Stimulated activated naive CD8-positive, alpha-beta T cell treated with anti-CD3 and anti-CD28 coated beads, Interleukin-15, Interleukin-2, amounts not matched to agents 100 ng/mL and 50 ng/mL, for 24 hours (primary cell): ENCODE results near the gene PARP9.
A peak's percentile ranks its signal among the peaks of the same experiment; 100 is the strongest.

Experiments used
- H3K27ac Mint-ChIP-seq: one replicate; pipeline ENCODE4 v1.8.0; 2021; ENCODE audit warnings: mild to moderate bottlenecking, mixed read lengths
- H3K27me3 Mint-ChIP-seq: one replicate; pipeline ENCODE4 v1.8.0; 2021; ENCODE audit warnings: mixed read lengths
- H3K36me3 Mint-ChIP-seq: one replicate; pipeline ENCODE4 v1.8.0; 2021; ENCODE audit warnings: low read depth, mixed read lengths
- H3K4me1 Mint-ChIP-seq: one replicate; pipeline ENCODE4 v1.8.0; 2021; ENCODE audit warnings: low read depth, mixed read lengths
- H3K4me3 Mint-ChIP-seq: one replicate; pipeline ENCODE4 v1.8.0; 2021; ENCODE audit warnings: mild to moderate bottlenecking, mixed read lengths
- H3K9me3 Mint-ChIP-seq: one replicate; pipeline ENCODE4 v1.8.0; 2021; ENCODE audit warnings: mixed read lengths

Gene PARP9

GRCh38 chr3:122564155-122564912 is at the start of gene PARP9, which contains the start of gene DTX3L:
Gene PARP9 (minus strand): TSS chr3:122564300. CDS start chr3:122559620, 4,680 bp downstream.
Gene DTX3L (plus strand): TSS chr3:122564338. CDS start chr3:122564427, 89 bp downstream.
- Mint-ChIP-seq H3K27me3 (no peaks in the 10 kb centered on the region), H3K9me3 (no peaks in the 10 kb centered on the region), H3K4me1 (peaks cover 80% of the 10 kb centered on the region), H3K27ac (peak within 1 kb of the TSS; percentile 99), H3K4me3 (peak within 1 kb of the TSS; percentile 92), H3K36me3 (peaks cover 59% of the 10 kb centered on the region)

DNA sequence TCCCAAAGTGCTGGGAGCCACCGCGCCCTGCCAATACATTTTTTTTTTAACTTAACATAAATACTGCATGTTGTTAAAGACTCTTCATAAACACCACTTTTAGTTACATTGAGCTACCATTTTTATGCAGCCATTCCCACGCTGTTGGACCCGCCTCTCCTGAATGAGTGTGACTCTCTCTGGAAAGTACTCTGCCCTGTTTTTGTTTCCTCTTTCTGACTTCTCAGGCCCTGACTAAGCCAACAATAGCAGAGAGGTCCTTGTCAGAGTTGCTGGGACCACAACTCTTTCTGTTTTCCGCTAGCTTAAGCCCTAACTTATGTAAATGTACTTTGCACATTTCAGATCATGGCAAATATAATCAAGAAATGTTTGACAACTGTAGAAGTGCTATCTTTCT is 48.6 kb upstream of the PARP9 start:
- Mint-ChIP-seq H3K27me3 (no peaks in the 10 kb centered on the region), H3K36me3 (peaks cover 57% of the 10 kb centered on the region), H3K9me3 (peaks cover 6% of the 10 kb centered on the region), H3K4me1 (peaks cover 35% of the 10 kb centered on the region), H3K4me3 (no peak overlapping the region), H3K27ac (no peak overlapping the region)

DNA sequence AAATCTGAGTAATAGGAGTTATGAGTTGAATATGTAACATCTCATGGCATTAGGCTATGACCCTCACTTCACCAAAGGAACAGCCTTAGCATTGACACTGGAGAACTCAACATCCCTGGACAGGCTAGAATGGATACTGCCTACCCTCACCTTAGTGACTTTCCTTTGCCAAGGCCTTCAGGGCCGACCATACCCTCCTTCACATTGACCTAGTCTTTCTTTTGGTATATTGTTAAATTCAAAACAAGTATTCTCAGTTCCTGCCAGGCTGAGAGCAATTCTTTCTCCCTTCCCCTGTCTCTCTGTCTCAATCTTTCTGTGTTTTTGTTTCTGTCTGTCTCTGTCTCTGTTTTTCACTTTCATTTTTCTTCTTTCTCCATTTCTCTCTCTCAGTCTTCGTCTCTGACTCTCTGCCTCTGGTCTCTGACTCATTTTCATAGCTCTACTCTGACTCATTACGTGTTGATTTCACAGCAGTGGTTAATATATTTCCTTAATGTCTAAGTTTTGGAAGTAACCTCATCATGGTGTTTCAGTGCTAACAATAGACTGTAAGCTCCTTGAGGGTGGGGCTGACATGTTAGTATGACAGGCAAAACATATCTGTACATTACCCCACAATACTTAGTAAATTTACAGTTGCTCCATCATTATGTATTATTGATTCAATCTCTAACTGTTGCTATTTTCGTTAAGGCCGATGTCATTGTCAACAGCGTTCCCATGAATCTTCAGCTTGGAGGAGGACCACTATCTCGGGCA is 45.9 kb upstream of the PARP9 start:
- peaks cover 32% of the 10 kb centered on the region for H3K4me1 Mint-ChIP-seq
- H3K9me3 Mint-ChIP-seq, result peaks cover 6% of the 10 kb centered on the region
- no peaks in the 10 kb centered on the region for H3K27me3 Mint-ChIP-seq
- peak overlapping the region; percentile 73 for H3K4me3 Mint-ChIP-seq
- H3K36me3 Mint-ChIP-seq, result peaks cover 46% of the 10 kb centered on the region
- peak overlapping the region; percentile 95 for H3K27ac Mint-ChIP-seq

DNA sequence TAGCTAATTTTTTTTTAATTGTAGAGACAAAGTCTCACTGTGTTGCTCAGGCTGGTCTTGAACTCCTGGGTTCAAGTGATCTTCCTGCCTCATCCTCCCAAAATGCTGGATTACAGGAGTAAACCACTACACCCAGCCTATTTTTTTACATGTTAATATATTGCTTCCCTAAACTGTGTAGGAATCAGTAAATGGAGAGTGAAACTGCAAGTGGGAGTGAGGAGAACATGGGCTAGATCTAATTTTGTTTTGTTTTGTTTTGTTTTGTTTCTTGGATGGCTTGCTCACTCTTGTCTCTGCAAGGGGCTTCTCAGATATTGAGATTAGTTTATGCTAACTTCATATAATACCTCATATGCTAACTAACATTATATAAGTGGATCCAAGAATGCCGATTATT is 44.8 kb upstream of the PARP9 start:
- peaks cover 45% of the 10 kb centered on the region for H3K36me3 Mint-ChIP-seq
- peaks cover 32% of the 10 kb centered on the region for H3K4me1 Mint-ChIP-seq
- H3K27me3 Mint-ChIP-seq, result no peaks in the 10 kb centered on the region
- peak overlapping the region; percentile 48 for H3K4me3 Mint-ChIP-seq
- H3K9me3 Mint-ChIP-seq, result peaks cover 6% of the 10 kb centered on the region
- peak overlapping the region; percentile 95 for H3K27ac Mint-ChIP-seq

GRCh38 chr3:122606330-122606729 is 42.2 kb upstream of the PARP9 start:
- Mint-ChIP-seq H3K27me3 (no peaks in the 10 kb centered on the region), H3K9me3 (peaks cover 6% of the 10 kb centered on the region), H3K4me3 (no peak overlapping the region), H3K4me1 (peaks cover 30% of the 10 kb centered on the region), H3K36me3 (peaks cover 44% of the 10 kb centered on the region), H3K27ac (no peak overlapping the region)

DNA sequence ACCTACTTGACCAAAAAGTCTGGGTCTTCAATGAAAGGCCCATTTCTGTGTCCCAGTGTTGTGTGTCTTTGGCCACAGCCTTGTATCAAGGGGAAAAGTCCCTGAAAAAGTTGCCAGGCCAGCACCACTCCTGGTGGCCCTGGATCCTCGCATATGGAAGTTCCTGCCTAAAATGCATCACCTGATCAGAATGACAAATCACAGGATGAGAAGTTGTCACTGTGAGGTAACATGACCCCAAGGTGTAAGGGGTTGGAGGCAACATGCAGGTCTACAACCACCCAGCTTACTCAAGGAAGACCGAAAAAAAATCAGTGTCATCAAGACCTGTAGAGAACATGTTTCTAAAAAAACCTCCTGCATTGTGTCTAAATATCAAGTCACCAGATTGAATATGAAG is 39.0 kb upstream of the PARP9 start:
- peak overlapping the region; percentile 52 for H3K27ac Mint-ChIP-seq
- H3K4me3 Mint-ChIP-seq, result no peak overlapping the region
- no peaks in the 10 kb centered on the region for H3K9me3 Mint-ChIP-seq
- H3K27me3 Mint-ChIP-seq, result no peaks in the 10 kb centered on the region
- peaks cover 27% of the 10 kb centered on the region for H3K36me3 Mint-ChIP-seq
- peaks cover 17% of the 10 kb centered on the region for H3K4me1 Mint-ChIP-seq

- H3K4me3 Mint-ChIP-seq, result no peak overlapping the region
- H3K27me3 Mint-ChIP-seq, result no peaks in the 10 kb centered on the region
- no peak overlapping the region for H3K27ac Mint-ChIP-seq
- peaks cover 20% of the 10 kb centered on the region for H3K36me3 Mint-ChIP-seq
- no peaks in the 10 kb centered on the region for H3K9me3 Mint-ChIP-seq
- H3K4me1 Mint-ChIP-seq, result peaks cover 17% of the 10 kb centered on the region
Measured at GRCh38 chr3:122602011-122602710, 38.1 kb upstream of the PARP9 start.

DNA sequence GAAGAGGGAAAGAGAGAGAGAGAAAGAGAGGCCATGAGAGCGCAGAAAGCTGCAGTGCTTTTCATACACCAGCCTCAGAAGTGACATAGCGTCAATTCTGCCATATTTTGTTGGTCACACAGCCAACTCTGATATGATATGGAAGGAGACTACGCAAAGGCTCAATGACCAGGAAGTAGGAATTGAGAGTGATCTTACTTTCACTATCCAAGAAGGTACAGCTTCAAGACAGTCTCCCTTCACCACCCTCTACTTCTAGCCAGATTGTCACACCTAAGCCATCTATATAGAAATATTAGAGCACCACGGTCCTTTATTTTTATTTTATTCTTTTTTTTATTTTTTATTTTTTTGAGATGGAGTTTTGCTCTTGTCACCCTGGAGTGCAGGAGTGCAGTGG is 34.5 kb upstream of the PARP9 start:
- Mint-ChIP-seq H3K27ac (no peak overlapping the region), H3K4me1 (peaks cover 25% of the 10 kb centered on the region), H3K27me3 (no peaks in the 10 kb centered on the region), H3K4me3 (no peak overlapping the region), H3K36me3 (peaks cover 27% of the 10 kb centered on the region), H3K9me3 (peaks cover 5% of the 10 kb centered on the region)

- peaks cover 22% of the 10 kb centered on the region for H3K4me1 Mint-ChIP-seq
- peak overlapping the region; percentile 26 for H3K27ac Mint-ChIP-seq
- no peak overlapping the region for H3K4me3 Mint-ChIP-seq
Measured at GRCh38 chr3:122598151-122598550, 34.1 kb upstream of the PARP9 start.

GRCh38 chr3:122594025-122594424 is 29.9 kb upstream of the PARP9 start:
- H3K9me3 Mint-ChIP-seq, result peaks cover 5% of the 10 kb centered on the region
- H3K36me3 Mint-ChIP-seq, result peaks cover 29% of the 10 kb centered on the region
- H3K4me1 Mint-ChIP-seq, result peaks cover 32% of the 10 kb centered on the region
- H3K4me3 Mint-ChIP-seq, result no peak overlapping the region
- H3K27me3 Mint-ChIP-seq, result no peaks in the 10 kb centered on the region
- H3K27ac Mint-ChIP-seq, result no peak overlapping the region

More at GRCh38 chr3:122598151-122598550, 34.1 kb upstream of the PARP9 start:
- Mint-ChIP-seq H3K9me3 (peaks cover 5% of the 10 kb centered on the region), H3K36me3 (peaks cover 23% of the 10 kb centered on the region), H3K27me3 (no peaks in the 10 kb centered on the region)

GRCh38 chr3:122590610-122591009 is 26.5 kb upstream of the PARP9 start:
- Mint-ChIP-seq H3K4me1 (peaks cover 56% of the 10 kb centered on the region), H3K27ac (no peak overlapping the region), H3K36me3 (peaks cover 34% of the 10 kb centered on the region), H3K27me3 (no peaks in the 10 kb centered on the region), H3K9me3 (no peaks in the 10 kb centered on the region), H3K4me3 (no peak overlapping the region)

GRCh38 chr3:122589297-122589696 is 25.2 kb upstream of the PARP9 start:
- Mint-ChIP-seq H3K36me3 (peaks cover 38% of the 10 kb centered on the region), H3K27me3 (no peaks in the 10 kb centered on the region), H3K4me3 (no peak overlapping the region), H3K27ac (peak overlapping the region; percentile 31), H3K9me3 (no peaks in the 10 kb centered on the region), H3K4me1 (peaks cover 63% of the 10 kb centered on the region)

DNA sequence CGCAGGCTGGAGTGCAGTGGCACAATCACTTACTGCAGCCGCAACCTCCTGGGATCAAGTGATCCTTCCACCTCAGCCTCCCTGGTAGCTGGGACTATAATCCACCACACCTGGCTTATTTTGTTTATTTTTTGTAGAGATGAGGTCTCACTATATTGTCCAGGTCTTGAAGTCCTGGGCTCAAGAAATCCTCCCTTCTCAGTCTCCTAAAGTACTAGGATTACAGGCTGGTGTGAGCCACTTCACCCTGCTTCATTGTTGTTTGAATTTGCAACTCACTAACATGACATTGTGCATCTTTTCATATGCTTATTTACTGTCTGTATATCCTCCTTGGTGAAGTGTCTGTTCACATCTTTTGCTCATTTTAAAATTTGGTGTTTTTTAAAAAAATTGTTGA is 23.5 kb upstream of the PARP9 start:
- Mint-ChIP-seq H3K36me3 (peaks cover 50% of the 10 kb centered on the region), H3K27me3 (no peaks in the 10 kb centered on the region), H3K4me3 (no peak overlapping the region), H3K4me1 (peaks cover 67% of the 10 kb centered on the region), H3K27ac (no peak overlapping the region), H3K9me3 (peaks cover 3% of the 10 kb centered on the region)

- Mint-ChIP-seq H3K27ac (peak overlapping the region; percentile 86), H3K4me3 (peak overlapping the region; percentile 20), H3K27me3 (no peaks in the 10 kb centered on the region), H3K4me1 (peaks cover 67% of the 10 kb centered on the region), H3K36me3 (peaks cover 54% of the 10 kb centered on the region), H3K9me3 (peaks cover 9% of the 10 kb centered on the region)
Measured at GRCh38 chr3:122586773-122587485, 22.8 kb upstream of the PARP9 start.
